Left hindlimb (tissue), 1 donor: ENCODE data around the gene FUOM.
"Not testable (repeated sequence)": the region's sequence is repeated elsewhere in the genome, so short reads cannot be mapped to it uniquely, and the experiment has no call there.

ENCODE experiments used
- DNase-seq: peaks from one replicate; pipeline ENCODE4 v3.0.0-alpha.2; 2018

FUOM gene

GRCh38 chr10:133388236-133388972, 30.6 kb upstream of the FUOM start:
- no peak for DNase-seq

- not testable (repeated sequence) for DNase-seq
Observed at GRCh38 chr10:133386951-133387350, 29.1 kb upstream of the FUOM start.

GRCh38 chr10:133385214-133385613, 27.4 kb upstream of the FUOM start:
- no peak for DNase-seq

GRCh38 chr10:133384071-133384470, 26.3 kb upstream of the FUOM start:
- DNase-seq: no peak

- no peak for DNase-seq
Observed at GRCh38 chr10:133383551-133383950, 25.7 kb upstream of the FUOM start.

- DNase-seq: no peak
Observed at GRCh38 chr10:133381036-133381435, 23.2 kb upstream of the FUOM start.

GRCh38 chr10:133379801-133380666, 22.2 kb upstream of the FUOM start:
- no peak for DNase-seq

- DNase-seq: peak; percentile 70
Observed at GRCh38 chr10:133379152-133379800, 21.5 kb upstream of the FUOM start, which contains the start of gene PAOX. TSS of gene PAOX (plus strand) at chr10:133379262. CDS start at chr10:133379317, 55 bp downstream.

GRCh38 chr10:133378251-133379096, 20.7 kb upstream of the FUOM start:
- DNase-seq: peak; percentile 70

GRCh38 chr10:133377818-133378250, 20.0 kb upstream of the FUOM start:
- DNase-seq: no peak

- no peak for DNase-seq
Observed at GRCh38 chr10:133377025-133377817, 19.4 kb upstream of the FUOM start.

GRCh38 chr10:133376183-133376582, 18.4 kb upstream of the FUOM start:
- not testable (repeated sequence) for DNase-seq

GRCh38 chr10:133375357-133376115, 17.7 kb upstream of the FUOM start:
- DNase-seq: no peak

- DNase-seq: peak; percentile 97
Observed at GRCh38 chr10:133373174-133374090, 15.6 kb upstream of the FUOM start, which contains the start of gene ECHS1. TSS of gene ECHS1 (minus strand) at chr10:133373354. CDS start at chr10:133373333, 21 bp downstream.

- no peak for DNase-seq
Observed at GRCh38 chr10:133372507-133372906, 14.7 kb upstream of the FUOM start.

GRCh38 chr10:133370030-133370786, 12.4 kb upstream of the FUOM start:
- DNase-seq: no peak

GRCh38 chr10:133368153-133368552, 10.3 kb upstream of the FUOM start:
- no peak for DNase-seq

GRCh38 chr10:133367461-133367860, 9.6 kb upstream of the FUOM start:
- not testable (repeated sequence) for DNase-seq

- no peak for DNase-seq
Observed at GRCh38 chr10:133366751-133367150, 8.9 kb upstream of the FUOM start.
